Limb (tissue), 2 donors: ENCODE results near the gene NUS1.
"Not testable (repeated sequence)": the region's sequence is repeated elsewhere in the genome, so short reads cannot be mapped to it uniquely, and the experiment has no call there.

Source experiments
- DNase-seq, 2 donors: peaks; one replicate each; pipeline ENCODE4 v3.0.0-alpha.2; 2016; ENCODE audit errors: extremely low spot score in 2 of 2

Gene NUS1

GRCh38 chr6:117674991-117675657 is at the start of gene NUS1:
TSS of gene NUS1 (plus strand) at chr6:117675469. CDS start at chr6:117675671, 202 bp downstream.
- peak; percentile 98 to 99 for DNase-seq

DNA sequence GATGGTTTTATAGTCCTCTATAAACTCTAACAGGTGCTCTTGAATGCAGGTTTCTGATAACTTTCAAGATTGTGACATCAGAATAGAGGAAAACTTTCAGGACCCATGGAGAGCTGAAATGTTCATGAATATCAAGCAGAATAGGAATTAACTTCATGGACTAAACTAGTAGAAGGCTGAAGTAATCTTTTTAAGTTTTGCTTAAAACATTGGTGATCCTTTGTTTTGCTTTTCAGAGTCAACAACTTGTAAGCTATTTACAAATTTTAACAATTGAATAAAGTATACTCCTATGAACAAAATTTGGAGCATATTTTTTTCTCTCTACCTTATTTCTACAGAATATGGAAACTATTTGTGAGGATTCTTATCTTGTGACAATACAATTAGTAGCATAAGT is 47.7 kb upstream of the NUS1 start:
- DNase-seq, result no peak

GRCh38 chr6:117629119-117629660 is 46.1 kb upstream of the NUS1 start:
- DNase-seq, result no peak

DNA sequence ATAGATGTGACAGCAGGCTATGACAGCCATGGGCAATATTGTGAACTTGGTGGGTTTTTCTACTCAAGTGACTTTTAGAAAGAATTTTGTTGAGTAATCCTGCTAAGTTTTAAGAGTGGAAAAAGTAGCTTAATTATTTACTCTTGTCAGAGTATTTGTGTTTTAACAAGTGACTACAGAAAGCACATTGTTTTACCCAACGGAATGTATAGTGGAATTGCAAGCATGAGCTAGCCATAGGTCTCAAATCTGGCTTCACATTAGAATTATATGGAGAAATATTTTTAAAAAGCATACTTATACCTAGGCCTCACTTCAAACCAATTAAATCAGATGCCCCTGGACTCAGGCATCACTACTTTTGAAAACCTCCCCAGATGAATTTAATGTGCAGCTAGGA is 37.5 kb upstream of the NUS1 start:
- DNase-seq, result no peak

- no peak for DNase-seq
Measured at GRCh38 chr6:117642976-117643375, 32.3 kb upstream of the NUS1 start.

- DNase-seq, result not testable (repeated sequence)
Measured at GRCh38 chr6:117651984-117652383, 23.3 kb upstream of the NUS1 start.

GRCh38 chr6:117653949-117654348 is 21.3 kb upstream of the NUS1 start:
- no peak for DNase-seq

DNA sequence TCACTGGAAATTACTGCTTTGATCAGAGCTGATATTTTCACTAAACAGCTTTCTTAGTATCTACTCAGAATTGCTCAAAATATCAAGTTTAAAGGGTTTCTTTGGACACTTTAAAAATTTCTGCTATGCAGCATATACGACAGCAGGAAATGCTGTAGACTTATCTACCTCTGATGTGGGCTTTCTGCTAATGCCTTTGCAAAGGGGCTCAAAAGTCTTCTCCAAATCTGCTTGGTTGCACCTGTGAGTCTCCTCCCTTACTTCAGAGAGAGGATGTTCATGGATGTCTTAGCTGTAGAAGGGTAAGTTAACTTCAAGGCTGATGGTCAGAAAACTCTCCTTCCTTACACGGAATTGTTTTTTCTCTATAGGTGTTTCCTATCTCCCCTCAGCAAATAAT is 19.9 kb upstream of the NUS1 start:
- no peak for DNase-seq

DNA sequence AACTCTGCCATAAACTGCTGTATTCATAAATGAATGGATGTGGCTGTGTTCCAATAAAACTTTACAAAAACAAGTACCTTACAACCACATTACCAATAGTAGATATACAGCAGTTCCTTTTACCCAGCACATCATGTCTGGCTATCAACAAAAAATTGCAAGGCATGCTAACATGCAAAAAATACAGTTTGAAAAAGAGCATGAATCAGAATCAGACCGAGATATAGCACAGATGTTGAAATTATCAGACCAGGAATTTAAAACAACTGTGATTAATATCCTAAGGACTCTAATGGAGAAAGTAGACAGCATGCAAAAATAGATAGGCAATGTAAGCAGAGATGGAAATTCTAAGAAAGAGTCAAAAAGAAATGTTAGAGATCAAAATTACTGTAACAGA is 8.4 kb upstream of the NUS1 start:
- DNase-seq, result no peak

- no peak for DNase-seq
Measured at GRCh38 chr6:117668736-117669135, 6.5 kb upstream of the NUS1 start.

GRCh38 chr6:117674503-117674902 is 766 bp upstream of the NUS1 start:
- no peak for DNase-seq

GRCh38 chr6:117675658-117676301 is 511 bp downstream of the NUS1 start:
- DNase-seq, result peak in 1 of 2 donors; percentile 57

GRCh38 chr6:117676577-117677218 is 1.4 kb downstream of the NUS1 start:
- DNase-seq, result no peak

DNA sequence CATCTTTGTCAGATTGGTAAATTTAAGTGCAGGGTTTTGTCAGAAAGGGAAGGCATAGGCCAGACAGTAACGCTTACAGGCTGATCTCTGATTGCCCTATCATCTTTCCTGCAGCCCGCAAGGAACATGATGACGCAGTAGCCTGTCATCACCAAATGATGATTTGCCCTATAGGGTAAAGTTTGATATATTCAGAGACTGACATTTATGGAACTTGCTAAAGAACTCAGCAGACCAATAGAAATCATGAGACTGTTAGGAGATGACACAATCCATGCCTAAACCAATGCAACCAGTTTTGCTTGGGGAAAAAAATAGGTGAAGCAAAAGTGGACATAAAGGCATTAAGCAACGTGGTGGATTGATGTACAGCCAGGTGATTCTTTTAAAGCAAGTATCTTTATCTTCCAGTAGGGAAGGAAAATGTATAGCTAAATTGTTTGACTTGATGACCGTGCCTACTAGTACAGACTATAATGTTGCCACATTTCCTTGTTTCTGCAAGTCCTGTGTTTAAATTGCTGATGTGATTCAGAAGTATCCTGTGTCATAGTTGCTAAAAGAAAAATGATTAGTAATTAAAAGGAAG is 2.4 kb downstream of the NUS1 start:
- DNase-seq, result no peak

GRCh38 chr6:117681162-117681741 is 6.0 kb downstream of the NUS1 start:
- DNase-seq, result no peak

GRCh38 chr6:117684749-117685148 is 9.5 kb downstream of the NUS1 start:
- DNase-seq, result no peak

GRCh38 chr6:117685359-117685758 is 10.1 kb downstream of the NUS1 start:
- DNase-seq, result no peak

- no peak for DNase-seq
Measured at GRCh38 chr6:117687021-117687648, 11.9 kb downstream of the NUS1 start.

- DNase-seq, result not testable (repeated sequence)
Measured at GRCh38 chr6:117689584-117689983, 14.3 kb downstream of the NUS1 start.

- DNase-seq, result no peak
Measured at GRCh38 chr6:117706504-117706903, 31.2 kb downstream of the NUS1 start.

DNA sequence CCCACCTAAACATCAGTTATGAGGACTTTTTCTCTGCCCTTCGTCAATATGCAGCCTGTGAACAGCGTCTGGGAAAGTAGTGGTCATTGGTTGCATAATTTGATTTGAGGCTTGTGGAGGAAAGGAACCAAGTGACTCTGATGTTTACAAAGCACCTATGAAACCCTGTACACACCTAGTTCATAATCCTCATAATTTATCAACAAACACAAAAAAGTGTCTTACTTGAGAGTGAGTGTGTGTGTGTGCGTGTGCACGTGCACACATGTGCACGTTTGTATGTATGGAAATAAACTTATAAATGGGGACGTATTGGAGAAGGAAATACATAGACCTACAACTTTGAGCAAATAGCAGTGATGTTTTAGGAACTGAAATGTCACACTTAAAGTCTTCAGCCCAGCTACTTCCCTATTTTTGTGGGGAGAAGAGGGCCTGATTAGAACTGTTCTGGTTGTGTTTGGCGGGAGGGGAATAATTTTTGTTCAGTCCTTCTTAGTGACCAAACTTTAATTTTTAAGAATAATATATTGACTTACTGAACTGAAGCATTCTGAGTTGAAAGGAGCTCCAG is 31.8 kb downstream of the NUS1 start:
- DNase-seq, result not testable (repeated sequence)
